Psoas muscle (tissue), 8 donors: ENCODE data around the gene NR2F1-AS1. TPM values are rescaled to one million over a fixed set of nuclear protein-coding genes. Genes with fewer than 3 reads are reported as not detected.

Experiments used
- ATAC-seq, 4 donors: fragments of 200-7000 bp; cut with Tn5 transposase; one replicate each; pipeline ENCODE4 v1.9.1; 2020; ENCODE audit warnings: moderate library complexity in 3 of 4, mild to moderate bottlenecking in 2 of 4
- DNase-seq, 2 donors: peaks; one replicate each; pipeline ENCODE4 v3.0.0-alpha.2; 2020
- H3K27ac ChIP-seq: fragments of 200-600 bp; one replicate; pipeline ENCODE4 v1.8.0; 2022
- H3K27me3 ChIP-seq, 3 donors: fragments of 200-600 bp in 1 of 3; one replicate each; pipeline versions ENCODE4 v1.6.1 to v1.8.0; 2013 to 2022; ENCODE audit warnings: low read length in 2 of 3, mild to moderate bottlenecking in 2 of 3, moderate library complexity in 1 of 3; ENCODE audit not compliant: insufficient read depth in 3 of 3
- H3K36me3 ChIP-seq, 2 donors: fragments of 200-600 bp in 1 of 2; one replicate each; pipeline versions ENCODE4 v1.6.1 to v1.8.0; 2013 to 2022; ENCODE audit warnings: low read depth in 1 of 2, mild to moderate bottlenecking in 1 of 2, moderate library complexity in 1 of 2; ENCODE audit not compliant: insufficient read depth in 1 of 2
- H3K4me1 ChIP-seq: fragments of 200-600 bp; one replicate; pipeline ENCODE4 v1.8.0; 2022
- H3K4me3 ChIP-seq: fragments of 200-600 bp; one replicate; pipeline ENCODE4 v1.8.0; 2022; ENCODE audit warnings: mild to moderate bottlenecking
- H3K9me3 ChIP-seq: fragments of 200-600 bp; one replicate; pipeline ENCODE4 v1.8.0; 2022
- CTCF ChIP-seq: fragments of 200-600 bp; IDR thresholded peaks from one replicate; pipeline ENCODE4 v1.8.0; 2022; ENCODE audit warnings: antibody characterized with exemption
- WGBS, 3 donors: extraction: QIAGEN DNeasy Blood & Tissue Kit; methylation state at CpG; one replicate each; pipeline versions ENCODE4 v1.1.6 to v1.1.7; 2013; 5-methylcytosine and 5-hydroxymethylcytosine counted together
- intact Hi-C, 2 donors: fragments of 100-400 bp; cut with DNase I; formaldehyde crosslinking; loops; one replicate each; pipeline versions ENCODE4 v1.11.0 to v1.14.2; 2022
- polyA plus RNA-seq, 3 donors: library from polyadenylated mRNA; stranded (reverse); fragments of 200-250 nt; gene quantifications; one replicate each; pipeline ENCODE4 v1.2.3, GENCODE V29; 2013
- total RNA-seq, 4 donors: library from RNA; stranded (reverse); fragmentation: NEBNext Ultra II Directional in 2 of 4; extraction: Animal tissue kit (Norgen Biotek cat#: 25700) in 2 of 4; gene quantifications; one replicate each; pipeline versions ENCODE4 v1.2.1 to v1.2.4, GENCODE V29; 2021 to 2023
- donor health status: healthy with polysubstance abuse.
- donor health status: DM: no; HTN: no; CAD: no; lungs with moderate emphysema.
- donor health status: Bipolar disorder and iron deficiency.
- donor health status: healthy.
- donor health status: DM: yes; HTN: yes; CAD: no.
- donor health status: DM: no; HTN: no; CAD: no.
- donor health status: DM: no; HTN: no; CAD: no.
- donor health status: DM: yes; HTN: yes; CAD: no.

Gene NR2F1-AS1
- total and polyA plus RNA-seq, 7 donors = 0.13 to 1.5 (median 0.42) TPM

DNA sequence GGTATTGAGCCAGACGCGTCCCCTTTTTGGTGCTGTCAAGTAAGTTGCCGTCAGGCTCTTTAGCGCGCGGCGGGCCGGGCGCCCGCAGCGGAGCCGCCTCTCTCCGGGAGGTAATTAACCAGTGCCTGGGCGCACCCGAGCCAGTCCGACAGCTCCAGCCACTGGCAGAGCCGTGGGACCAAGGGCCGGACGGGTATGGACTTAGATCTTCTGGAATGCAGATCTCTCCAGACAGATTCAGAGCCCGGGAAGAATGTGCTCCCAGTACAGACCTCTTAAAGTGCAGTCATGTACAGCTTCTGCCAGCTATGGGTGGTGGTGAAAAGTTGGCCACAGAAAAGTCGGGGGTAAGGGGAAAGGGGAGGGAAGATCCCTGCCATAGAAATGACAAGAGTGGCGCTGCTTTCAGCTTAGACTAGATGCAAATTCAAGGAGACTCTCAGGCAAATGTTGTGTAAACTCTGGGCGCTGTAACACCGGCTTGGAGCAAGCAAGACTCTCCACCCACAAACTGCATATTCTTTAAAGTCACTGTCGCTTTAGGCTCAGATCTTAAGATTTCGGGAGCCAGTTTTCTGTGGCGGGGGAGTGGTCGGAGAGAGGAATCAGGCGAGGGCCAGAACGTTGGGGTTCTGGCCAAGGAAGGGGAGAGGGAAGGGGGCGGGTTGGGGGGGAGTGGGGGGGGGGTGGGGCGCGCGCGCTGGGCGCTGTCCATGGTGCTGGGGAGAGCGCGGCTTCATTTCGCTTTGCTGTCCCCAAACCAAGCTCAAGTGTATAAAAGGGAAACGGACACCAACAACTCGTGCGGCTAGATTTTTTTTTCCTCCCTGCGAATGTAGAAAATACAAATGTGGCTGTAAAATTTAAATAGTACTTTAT, 31.2 kb upstream of the NR2F1-AS1 start:
- Histone ChIP-seq H3K36me3 (no peaks in the 10 kb centered on the region), H3K4me3 (no peak overlapping the region), H3K27me3 (peaks cover 14 to 80% (median 20%) of the 10 kb centered on the region in 3 donors), H3K4me1 (peaks cover 10% of the 10 kb centered on the region), H3K9me3 (no peaks in the 10 kb centered on the region), H3K27ac (no peak overlapping the region)
- no peak for TF ChIP-seq CTCF
- 1 to 4% (median 2%) methylated on average over 38 to 41 of the region's 43 CpGs for WGBS, 3 donors
- peak in 3 of 4 donors; percentile 18 to 38 (median 21) for ATAC-seq
- peak in 1 of 2 donors; percentile 46 for DNase-seq
- intact Hi-C loops = loop anchor here in 1 of 2 donors (10.0 kb wide), 1 partner anchor 503 kb away; a partner anchor contains a TSS

DNA sequence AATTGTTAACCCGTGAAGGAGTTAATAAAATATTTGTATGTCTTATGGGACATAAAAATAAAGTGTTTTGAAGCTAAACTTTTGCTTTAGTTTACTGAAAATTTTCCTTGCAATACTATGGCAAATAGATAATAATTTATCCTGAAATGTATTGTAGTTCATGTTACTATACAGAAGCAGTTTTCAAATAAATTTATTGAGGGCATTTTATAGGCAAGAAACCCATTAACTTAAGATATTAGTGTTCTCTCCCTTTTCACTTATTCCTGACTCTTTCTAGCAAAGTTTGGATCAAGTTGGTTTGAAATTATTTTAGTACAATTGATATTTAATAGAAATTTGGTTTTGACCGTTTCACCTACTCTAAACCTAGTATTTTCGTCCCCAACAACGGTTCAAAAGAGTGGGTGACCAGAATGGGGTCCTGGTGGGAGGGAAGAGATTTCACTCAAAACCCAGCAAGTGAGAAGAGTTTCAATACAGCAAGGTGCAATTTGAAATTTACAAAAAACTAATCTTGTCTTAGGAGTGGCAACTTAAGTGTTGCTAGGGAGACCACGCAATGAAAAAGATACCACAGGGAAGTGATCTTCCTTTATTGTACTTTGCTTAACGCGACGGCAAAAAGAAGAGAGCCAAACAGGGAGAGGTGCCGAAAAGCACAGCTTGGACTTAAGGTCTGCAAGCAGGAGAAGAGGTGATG, 30.4 kb upstream of the NR2F1-AS1 start:
- H3K36me3 ChIP-seq = no peaks in the 10 kb centered on the region
- no peak overlapping the region for H3K27ac ChIP-seq
- H3K4me1 ChIP-seq = peaks cover 12% of the 10 kb centered on the region
- DNase-seq (no peak), ATAC-seq (no peak)
- TF ChIP-seq CTCF = no peak
- intact Hi-C loops = loop anchor here in 1 of 2 donors (10.0 kb wide), 1 partner anchor 503 kb away; a partner anchor contains a TSS
- H3K9me3 ChIP-seq = no peaks in the 10 kb centered on the region
- WGBS, 3 donors = 9 to 12% (median 11%) methylated on average over 9 of the region's 9 CpGs
- no peak overlapping the region for H3K4me3 ChIP-seq
- H3K27me3 ChIP-seq = peaks cover 14 to 88% (median 20%) of the 10 kb centered on the region in 3 donors

DNA sequence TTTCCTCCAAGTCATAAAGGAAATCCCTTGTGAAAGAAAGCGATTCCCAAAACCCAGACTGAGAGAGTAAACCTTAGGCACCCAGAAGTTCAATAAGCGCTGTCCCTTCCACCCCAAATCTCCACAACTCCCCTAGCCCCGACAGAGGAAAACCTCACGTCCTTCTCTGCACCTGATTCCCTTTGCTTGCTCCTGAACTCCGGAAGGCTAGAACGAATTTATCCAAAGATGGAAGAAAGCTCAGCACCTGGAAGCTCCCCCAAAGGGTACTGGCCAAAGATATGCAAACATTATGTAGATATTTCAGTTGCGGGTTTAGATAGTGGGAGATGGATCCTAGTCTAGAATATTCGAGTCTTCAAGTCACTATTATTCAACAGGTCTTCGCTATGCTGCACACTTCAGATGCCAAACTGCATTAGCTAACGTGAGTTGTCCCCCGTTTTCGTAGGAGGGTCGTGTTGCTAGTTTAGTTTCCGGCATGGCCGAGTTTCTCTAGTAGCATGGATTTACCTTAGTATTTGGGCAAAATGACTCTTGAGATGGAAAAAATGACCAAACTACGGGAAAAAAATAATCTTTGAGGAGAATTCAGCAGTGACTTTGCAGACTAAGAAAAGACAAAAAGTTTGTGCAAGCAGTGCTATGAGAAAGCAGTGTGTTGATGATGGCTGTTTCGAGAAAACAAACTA, 29.7 kb upstream of the NR2F1-AS1 start:
- no peaks in the 10 kb centered on the region for H3K36me3 ChIP-seq
- no peak for TF ChIP-seq CTCF
- intact Hi-C loops = loop anchor here in 1 of 2 donors (10.0 kb wide), 1 partner anchor 504 kb away; a partner anchor contains a TSS
- H3K27ac ChIP-seq = no peak overlapping the region
- peaks cover 14 to 95% (median 20%) of the 10 kb centered on the region in 3 donors for H3K27me3 ChIP-seq
- peaks cover 12% of the 10 kb centered on the region for H3K4me1 ChIP-seq
- no peaks in the 10 kb centered on the region for H3K9me3 ChIP-seq
- ATAC-seq (no peak), DNase-seq (no peak)
- WGBS, 3 donors = 12 to 15% (median 12%) methylated on average over 17 of the region's 17 CpGs
- no peak overlapping the region for H3K4me3 ChIP-seq

DNA sequence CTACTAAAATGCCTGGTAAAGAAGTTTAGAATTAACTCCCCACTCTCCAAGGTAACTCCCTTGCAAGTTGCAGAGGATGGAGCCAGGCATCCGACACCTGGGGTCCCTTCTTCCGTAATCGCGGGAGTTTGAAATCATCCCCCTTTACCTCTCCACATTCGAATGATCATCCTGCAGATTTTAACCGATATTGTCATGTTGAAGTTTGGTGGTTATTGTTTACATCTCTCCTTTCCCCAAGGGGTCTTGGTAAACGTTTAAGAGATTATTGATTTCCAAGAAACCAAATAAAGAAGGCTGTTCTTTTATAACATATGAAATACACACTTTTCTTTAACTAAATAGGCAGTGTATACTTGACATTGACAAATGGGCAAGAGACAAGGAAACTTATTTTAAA, 28.7 kb upstream of the NR2F1-AS1 start:
- intact Hi-C loops = loop anchor here in 1 of 2 donors (5.0 to 10.0 kb wide), 2 partner anchors 193 to 505 kb away; a partner anchor contains a TSS
- Histone ChIP-seq H3K4me3 (no peak overlapping the region), H3K36me3 (no peaks in the 10 kb centered on the region), H3K27ac (no peak overlapping the region), H3K4me1 (peaks cover 12% of the 10 kb centered on the region), H3K27me3 (peaks cover 14 to 97% (median 20%) of the 10 kb centered on the region in 3 donors), H3K9me3 (no peaks in the 10 kb centered on the region)
- no peak for TF ChIP-seq CTCF
- no peak for DNase-seq
- no peak for ATAC-seq
- WGBS, 3 donors = 8 to 11% (median 10%) methylated on average over 7 of the region's 7 CpGs
